AG20443 (cell line): ENCODE measurements around the gene RAP1GAP2.

Experiments used
- DNase-seq: peaks from one replicate; pipeline ENCODE4 v3.0.0; 2012; ENCODE audit warnings: low spot score, mixed read lengths

RAP1GAP2 gene

DNA sequence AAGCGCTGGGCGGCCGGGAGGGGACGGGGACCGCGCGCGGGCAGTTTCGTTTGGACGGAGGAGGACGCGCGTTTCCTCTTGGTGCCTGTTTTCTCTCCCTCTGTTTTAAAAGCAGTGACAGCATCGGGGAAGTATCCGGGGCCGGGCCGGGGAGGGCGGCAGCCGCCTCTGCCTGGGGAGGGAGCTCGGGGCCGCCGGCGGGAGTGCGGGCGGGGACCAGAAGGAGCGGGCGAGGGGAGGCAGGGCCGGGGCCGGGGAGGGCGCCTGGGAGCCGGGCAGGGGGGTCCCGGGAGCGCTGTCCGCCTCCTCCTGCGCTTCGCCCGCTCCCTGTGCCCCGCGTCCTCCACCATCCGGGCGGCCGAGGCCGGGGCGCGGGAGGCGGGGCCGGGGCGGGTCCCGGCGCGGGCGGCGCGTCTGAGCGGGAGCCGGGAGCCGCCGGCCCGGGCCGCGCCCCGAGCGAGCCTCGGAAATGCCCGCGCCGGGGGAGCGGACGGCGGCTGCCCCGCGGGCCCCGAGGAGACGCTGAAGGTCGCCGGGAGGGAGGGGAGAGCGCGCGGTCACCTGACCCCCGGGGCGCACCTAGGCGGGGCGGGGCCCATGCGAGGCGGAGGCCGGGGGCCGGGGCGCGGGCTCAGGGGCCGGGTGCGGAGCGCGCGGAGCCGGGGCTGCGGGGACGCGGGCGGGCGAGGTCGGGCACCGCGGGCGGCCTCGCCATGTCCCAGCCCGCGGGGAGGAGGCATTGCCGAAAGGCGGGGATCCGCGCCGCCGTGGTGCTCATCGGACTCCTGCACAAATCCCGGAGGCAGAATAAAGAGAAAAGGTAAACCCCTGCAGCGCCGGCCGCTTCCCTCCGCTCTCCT is 57.3 kb downstream of the RAP1GAP2 start:
- peak; percentile 84 for DNase-seq

DNA sequence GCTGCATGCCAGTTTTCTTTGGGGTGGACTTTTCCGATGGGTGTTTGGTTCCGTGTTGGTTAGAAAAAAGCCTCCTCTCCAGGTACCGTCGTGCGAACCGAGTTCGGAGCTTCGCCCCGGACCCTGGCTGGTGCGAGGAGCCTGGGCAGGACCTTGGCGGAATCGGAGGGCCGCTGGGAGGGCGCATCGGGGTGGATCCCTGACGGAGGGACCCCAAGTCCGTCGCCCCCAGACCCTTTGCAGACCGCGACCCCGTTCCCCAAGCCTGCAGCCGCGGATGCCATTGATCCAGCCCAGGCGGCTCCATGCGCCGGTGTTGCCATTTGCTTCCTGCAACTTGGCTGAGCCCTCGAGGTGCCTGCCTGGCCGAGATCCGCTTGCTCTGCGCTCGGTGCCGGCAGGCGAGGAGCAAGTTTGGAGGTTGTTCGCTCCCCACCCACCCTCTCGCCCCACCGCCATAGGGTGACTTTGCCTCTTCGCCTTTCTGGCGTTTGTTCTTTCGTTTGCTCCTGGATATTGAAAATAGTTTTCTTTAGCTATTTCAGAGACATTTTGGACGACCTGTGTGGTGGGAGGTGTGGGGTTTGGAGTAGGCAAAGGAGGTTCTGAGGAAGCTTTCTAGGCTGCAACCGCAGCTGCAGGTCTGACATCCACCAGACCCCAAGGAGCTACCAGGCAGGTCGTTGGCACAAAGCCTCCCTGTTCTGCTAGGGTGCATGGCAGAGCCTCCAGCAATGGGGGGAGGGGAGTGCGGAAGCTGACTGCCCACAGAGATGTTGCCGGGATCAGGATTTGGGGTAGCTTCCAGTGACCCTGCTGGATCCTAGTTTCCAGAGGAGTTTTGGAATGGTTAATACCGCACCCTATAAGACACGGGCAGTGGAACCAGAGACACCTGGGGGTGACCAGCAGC is 58.2 kb downstream of the RAP1GAP2 start:
- peak; percentile 37 for DNase-seq

DNA sequence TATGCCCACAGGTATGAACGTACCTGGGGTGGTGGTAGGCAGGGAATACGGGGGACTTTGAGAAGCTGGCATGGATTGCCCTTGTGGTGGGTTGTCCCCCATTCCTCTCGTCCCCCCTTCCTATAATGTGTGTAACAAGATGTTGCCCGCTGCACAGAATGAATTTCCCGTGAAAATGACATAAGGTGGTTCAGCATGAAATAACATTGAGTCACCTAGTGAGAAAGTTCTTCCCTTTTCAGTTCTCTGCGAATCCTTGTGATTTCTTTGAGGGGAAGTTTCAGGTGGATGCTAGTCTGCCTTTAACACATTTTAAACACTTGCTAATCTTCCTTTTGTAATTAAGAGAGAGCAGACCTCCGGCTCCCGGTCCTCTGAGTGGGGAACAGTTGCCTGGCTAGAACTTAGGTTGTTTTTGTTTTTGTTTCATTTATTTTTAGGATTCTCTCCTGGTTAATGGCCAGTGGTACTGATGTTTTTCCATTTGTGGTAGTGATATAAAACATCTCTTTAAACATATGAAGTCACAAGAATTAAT is 58.9 kb downstream of the RAP1GAP2 start:
- DNase-seq = no peak

DNA sequence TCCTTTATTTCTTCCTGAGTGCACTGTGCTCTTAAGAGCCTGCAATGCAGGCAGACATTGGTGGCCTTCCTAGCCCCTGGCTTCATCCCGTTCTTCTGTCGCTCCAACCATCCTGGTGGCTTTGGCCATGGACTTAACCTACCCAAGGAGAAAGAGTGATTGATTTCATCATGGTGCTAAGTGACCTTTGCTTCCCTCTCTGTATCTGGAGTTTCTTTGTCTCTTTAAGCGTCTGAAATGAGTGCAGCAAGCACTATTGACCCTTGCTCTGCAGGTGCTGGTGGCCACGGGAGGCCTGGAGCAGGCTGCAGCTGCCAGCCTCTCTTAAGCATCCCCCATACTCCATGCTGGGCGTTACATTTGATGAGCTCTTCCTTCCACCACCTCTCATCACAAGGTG is 60.5 kb downstream of the RAP1GAP2 start:
- DNase-seq = no peak

DNA sequence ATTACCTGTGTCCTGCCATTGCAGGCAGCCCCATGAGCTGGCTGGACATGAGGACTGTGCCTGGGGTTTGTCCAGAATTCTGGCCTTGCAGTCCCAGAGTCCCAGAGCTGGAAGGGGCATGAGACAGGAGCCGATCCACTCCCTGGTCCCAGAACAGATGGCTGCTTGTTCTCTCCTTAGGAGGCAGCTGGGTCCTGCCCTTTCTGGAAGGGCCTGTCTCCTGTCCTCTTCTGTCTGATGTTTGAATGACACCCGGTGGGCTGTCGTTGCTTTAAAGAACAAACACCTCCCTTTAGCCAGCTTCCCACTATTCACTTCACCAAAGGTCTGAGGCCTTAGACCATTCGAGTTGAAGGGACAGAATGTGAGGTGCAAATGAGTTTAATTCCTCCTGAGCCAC is 63.8 kb downstream of the RAP1GAP2 start:
- DNase-seq = no peak

DNA sequence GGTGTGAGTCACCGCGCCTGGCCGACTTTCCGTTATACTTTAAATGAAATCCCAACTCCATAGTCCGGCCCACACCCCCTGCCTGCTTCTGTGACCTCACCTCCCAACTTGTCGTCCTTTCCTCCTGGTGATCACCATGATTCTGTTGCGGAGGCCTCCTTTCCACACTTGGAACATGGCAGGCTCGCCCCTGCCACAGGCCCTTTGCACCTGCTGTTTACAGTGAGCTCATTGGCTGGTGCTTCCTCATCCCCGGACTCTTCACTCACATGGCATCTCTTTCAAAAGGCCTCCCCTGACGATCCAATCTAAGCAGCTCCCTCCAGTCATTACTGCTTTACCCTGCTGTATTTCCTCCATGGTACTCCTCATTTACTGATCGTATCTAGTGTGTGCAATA is 64.6 kb downstream of the RAP1GAP2 start:
- DNase-seq = no peak

GRCh38 chr17:2862197-2862596 is 66.0 kb downstream of the RAP1GAP2 start:
- no peak for DNase-seq

- no peak for DNase-seq
Observed at GRCh38 chr17:2863204-2863603, 67.0 kb downstream of the RAP1GAP2 start.

DNA sequence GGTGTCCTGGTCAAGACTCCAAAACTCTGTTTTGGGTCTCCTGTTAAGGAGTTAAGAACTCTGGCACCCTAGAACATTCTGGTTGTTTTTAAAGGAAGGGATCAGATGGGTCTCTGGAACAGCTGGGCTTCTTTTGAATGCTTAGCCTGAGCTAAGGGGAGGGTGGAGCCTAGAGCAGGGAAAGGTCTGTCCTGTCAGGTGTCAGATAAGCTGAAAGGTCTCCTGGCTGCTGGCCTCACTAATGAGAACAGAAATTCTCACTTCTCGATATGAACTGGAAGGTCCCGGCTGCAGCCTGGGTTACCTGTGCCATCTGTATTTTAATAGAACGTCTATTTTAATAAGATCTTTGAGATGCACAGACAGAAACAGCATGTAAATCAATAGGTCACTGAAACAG is 69.0 kb downstream of the RAP1GAP2 start:
- no peak for DNase-seq

GRCh38 chr17:2867441-2868424 is 71.5 kb downstream of the RAP1GAP2 start:
- DNase-seq = peak; percentile 74

DNA sequence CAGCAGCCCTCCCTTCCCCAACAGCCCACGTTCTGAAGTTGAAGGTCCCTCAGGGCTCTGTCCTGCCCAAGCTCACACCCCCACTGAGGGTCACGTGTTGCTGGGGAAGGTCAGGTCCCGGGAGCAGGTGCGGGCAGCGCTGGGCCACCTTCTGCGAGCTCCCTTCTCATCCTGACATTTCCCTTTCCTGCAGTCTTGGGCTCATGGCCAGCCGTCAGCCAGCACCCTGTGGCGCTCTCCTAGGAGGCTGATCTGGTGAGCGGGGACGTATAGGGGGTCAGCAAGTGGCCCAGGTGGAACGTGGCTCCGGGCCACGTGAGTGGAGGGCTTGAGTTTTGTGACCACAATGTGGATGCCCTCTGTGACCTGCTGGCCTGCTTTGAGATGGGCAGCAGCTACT is 73.4 kb downstream of the RAP1GAP2 start:
- no peak for DNase-seq

DNA sequence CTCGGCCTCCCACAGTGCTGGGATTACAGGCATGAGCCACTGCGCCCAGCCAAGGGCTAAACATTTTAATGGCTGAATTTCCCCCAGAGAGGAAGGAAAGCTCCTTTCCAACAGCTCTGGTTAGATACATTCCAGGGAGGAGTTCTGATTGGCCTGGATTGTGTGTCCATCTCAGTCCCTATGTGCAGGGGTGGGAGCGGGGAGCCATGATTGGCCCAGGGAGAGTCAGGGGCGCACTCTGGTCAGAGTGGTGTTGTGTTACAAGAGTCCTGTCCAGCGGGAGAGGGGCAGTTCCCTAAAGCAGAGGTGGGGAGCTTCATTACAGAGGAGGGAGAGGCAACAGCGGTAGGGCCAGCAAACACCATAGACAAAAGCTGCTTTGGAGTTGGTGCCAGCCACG is 75.0 kb downstream of the RAP1GAP2 start:
- DNase-seq = no peak

DNA sequence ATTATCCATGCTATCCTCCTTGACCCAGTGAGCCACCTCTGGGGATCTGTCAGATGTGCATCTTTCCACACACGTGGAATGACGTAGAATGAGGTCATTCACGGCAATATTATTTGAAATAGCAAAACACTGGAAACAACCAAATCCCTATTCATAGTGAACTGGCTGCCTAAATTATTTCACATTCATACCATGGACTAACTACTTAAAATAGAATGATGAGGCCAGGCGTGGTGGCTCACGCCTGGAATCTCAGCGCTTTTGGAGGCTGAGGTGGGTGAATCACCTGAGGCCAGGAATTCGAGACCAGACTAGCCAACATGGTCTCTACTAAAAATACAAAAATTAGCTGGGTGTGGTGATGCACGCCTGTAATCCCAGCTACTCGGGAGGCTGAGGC is 75.5 kb downstream of the RAP1GAP2 start:
- no peak for DNase-seq

GRCh38 chr17:2872282-2872681 is 76.0 kb downstream of the RAP1GAP2 start:
- DNase-seq = no peak

DNA sequence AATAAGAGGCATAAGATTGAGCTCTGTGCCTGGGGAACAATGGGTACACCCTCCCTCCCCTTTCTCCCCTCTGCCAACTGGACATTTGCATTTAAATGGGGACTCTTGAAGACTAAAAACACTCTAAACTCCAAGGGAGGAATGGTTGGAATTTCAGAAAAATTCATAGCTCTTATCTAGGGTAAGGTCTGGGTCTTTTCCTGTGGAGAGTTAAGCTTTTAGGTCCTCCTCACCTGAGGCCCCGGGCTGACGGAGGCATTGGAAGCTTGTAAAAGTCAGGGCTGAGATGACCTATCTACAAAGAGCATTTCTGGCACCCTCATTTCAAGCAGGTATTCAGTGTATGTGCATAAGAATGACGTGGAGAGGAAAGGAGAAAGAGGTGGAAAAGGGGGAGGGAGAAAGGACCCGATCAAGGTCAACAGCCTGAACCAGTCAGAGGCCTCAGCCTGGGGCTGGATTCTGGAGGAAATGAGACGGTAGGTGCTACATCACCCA is 78.0 kb downstream of the RAP1GAP2 start:
- no peak for DNase-seq

GRCh38 chr17:2875608-2876007 is 79.4 kb downstream of the RAP1GAP2 start:
- DNase-seq = no peak

DNA sequence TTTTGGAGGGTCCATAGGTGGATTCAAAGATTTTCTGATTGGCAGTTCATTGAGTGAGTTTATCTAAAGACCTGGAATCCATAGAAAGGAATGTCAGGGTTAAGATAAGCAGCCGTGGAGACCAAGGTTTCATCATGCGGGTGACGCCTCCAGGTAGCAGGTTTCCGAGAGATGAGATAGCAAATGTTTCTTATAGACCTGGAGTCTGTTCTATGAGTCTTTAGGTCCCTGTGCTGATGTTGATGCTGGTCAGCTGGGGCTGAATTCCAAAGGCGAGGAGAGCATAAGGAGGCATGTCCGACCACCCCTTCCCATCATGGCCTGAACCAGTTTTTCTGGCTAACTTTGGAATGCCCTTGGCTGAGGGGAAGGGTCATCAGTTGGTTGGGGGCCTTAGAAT is 80.2 kb downstream of the RAP1GAP2 start:
- no peak for DNase-seq

GRCh38 chr17:2878751-2879254 is 82.6 kb downstream of the RAP1GAP2 start:
- no peak for DNase-seq

GRCh38 chr17:2880050-2880449 is 83.8 kb downstream of the RAP1GAP2 start:
- DNase-seq = no peak

- no peak for DNase-seq
Observed at GRCh38 chr17:2881295-2881694, 85.1 kb downstream of the RAP1GAP2 start.

DNA sequence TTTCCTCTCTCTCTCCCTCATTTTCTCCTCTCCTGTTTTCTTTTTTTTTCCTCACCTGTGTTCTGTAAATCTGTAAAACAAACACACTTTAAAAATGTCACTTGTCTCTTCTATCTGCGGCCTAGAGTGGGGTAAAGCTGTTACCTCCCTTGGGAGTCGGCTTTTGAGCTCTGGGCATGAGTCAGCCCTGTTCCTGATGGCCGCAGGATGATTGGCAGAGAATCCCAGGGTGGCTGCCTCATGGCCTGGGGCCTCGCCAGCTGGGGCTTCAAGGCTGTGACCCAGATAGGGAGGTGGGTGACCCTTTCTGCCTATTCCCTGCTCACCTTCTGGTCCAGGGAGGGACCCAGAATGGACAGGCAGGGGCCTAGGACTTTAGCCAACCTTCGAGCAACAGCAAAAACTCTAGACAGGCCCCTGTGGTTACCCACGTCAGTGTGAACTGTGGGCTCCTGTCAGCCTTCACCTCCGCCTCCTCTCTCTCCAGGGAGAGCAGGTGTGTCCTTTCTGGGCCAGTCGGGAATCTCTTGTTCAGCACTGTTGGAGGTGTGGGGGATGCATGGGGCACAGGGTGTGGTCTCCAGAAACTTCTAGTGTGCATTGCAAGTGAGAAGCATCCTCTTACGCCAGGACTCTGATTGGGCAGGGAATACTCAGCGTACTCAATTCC is 87.4 kb downstream of the RAP1GAP2 start:
- peak; percentile 48 for DNase-seq
